ENCODE results near the gene SSBP3.

Gene SSBP3

DNA sequence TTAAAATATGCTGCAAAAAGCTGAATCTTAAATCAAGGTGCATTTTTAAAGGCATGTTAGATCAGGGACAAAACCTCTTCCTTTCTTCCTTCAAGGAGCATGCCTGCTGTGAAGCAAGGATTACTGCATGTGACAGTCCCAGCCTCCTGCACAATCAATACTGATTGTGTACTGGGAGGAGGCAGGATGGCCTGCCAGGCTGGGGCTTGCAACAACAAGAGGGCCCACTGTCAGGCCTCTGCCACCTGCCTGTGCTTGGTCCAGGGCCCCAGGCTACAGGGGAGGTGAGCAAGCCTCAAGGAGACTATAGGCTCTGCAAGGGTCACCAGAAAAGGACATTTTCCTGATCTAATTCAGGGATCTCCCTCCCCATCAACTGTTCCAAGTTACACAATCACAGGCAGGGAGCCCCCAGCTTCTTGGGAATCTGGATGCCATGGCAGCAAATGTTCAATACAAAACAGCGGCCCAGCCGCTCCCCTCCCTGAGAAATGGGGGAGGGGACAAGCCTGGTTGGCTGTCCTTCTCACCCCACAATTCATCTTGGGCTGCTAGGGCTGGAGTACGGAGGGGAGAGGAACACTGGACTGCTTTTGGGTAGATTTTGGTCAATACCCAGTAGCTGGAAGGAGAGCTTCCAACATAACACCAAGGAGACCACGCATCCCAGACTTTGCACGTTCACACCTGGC lies 76.7 kb downstream of the SSBP3 start:
- DNase-seq (ENCODE audit: low spot score), result no peak

DNA sequence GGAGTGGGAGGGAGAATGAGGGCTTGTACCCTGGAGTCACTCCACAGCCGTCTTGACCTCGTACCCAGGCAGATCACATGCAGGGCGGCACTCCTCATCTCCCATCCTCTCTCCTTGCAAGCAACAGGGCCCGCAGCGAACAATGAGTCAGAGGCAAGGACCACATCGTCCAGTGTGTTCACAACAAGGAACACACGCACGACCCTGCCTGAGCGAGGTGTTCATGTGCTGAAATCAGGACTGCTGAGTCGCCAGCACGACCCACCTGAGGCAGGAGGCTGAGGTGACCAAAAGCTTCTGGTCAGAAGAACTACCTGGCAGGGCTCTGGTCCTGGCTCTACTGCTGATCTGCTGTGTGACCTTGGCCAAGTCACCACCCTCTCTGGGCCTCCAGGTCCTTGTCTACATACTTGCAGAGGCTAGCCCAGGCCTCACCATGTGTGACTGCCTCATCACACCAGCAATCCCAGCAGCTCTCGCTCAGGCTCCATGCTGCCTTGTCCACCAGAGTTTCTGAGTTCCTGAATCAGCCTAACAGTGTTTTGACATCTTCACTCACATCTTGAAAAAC lies 78.0 kb downstream of the SSBP3 start:
- DNase-seq (ENCODE audit: low spot score), result no peak

DNA sequence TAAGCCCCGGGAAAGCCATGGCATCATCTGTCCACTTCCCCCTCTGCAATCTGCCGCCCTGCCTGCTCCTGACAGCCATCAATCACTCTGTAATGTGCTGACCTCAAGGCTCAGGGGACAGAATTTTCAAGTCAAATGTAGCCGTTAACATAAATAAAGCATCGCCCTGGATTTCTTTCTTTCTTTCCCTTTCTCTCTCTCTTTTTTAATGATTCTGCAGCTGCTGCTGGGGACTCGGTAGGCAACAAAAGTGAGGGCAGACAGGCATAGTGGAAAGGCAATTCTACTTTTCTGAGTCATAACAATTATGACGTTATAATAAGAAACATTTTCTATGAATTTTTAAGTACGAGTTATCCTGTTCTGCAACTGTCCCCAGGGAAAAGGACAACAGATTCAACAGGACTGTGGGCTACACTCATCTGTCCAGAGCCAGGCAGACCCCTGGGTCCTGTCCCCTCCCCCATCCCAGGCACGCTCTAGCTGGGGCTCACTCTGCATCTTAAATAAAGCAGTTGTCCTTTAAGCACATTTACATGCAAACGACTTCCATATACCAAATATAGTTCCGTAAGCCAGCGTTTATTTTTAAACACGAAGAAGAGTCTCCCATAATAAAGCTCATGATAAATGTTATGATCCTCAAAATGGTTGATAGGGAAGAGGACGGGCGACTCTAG lies 78.7 kb downstream of the SSBP3 start:
- peak; percentile 58 for DNase-seq (ENCODE audit: low spot score)

DNA sequence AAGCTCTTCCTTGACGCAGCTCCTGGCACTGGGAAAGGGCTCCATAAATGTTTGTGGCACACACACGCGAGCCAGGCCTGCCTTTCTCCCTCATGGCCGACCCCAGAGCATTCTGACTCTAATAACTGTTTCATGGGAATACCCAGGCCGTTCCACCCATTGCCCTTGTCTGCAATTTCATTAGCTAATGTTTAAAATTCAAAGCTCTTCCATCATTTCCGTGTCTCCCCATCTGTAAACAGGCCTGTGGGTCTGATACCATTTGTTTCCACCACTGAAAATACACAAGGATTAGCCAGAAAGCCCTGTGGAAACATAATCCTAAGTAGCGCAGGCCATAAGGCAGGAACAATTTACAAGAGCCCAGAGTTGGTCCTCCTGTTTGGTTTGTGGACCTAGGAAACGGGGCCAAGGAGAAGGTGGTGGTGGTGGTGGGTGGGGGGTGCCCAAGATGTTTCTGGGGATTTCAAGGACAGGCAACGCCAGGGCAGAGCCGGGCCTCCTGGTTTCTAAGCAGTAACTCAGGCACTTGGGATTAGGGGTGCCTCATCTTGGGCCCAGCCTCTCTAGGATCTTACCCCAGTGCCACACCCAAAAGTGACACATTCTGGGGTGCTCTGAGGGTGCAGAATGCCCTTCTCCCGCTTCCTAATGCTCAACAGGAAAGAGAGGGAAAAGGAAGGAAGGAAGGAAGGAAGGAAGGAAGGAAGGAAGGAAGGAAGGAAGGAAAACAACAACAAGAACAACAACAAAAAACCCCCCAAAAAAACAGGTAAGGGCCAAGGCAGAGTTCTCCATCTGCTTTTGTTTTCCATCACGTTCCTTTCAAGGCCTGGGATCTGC lies 79.4 kb downstream of the SSBP3 start:
- DNase-seq (ENCODE audit: low spot score), result no peak

GRCh38 chr1:54325703-54326461 lies 80.3 kb downstream of the SSBP3 start:
- DNase-seq (ENCODE audit: low spot score), result no peak

DNA sequence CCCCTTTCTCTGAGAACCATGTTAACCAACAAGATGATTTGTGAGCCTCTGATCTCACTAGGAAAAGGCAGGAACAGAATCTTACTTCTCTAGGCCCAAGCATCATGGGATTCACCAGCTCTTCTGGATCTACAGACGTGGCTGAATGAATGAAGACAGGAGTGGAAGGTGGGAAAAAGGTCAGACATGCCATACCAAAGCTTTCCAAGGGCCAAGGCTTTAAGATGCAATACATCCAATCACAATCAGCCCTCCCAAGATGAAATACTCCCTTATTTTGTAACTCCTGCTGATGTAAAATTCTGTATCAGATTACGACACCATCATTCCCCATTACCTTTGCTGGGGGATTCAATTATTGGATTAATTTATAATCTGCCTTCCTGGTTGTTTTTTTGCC lies 80.9 kb downstream of the SSBP3 start:
- DNase-seq (ENCODE audit: low spot score), result no peak

DNA sequence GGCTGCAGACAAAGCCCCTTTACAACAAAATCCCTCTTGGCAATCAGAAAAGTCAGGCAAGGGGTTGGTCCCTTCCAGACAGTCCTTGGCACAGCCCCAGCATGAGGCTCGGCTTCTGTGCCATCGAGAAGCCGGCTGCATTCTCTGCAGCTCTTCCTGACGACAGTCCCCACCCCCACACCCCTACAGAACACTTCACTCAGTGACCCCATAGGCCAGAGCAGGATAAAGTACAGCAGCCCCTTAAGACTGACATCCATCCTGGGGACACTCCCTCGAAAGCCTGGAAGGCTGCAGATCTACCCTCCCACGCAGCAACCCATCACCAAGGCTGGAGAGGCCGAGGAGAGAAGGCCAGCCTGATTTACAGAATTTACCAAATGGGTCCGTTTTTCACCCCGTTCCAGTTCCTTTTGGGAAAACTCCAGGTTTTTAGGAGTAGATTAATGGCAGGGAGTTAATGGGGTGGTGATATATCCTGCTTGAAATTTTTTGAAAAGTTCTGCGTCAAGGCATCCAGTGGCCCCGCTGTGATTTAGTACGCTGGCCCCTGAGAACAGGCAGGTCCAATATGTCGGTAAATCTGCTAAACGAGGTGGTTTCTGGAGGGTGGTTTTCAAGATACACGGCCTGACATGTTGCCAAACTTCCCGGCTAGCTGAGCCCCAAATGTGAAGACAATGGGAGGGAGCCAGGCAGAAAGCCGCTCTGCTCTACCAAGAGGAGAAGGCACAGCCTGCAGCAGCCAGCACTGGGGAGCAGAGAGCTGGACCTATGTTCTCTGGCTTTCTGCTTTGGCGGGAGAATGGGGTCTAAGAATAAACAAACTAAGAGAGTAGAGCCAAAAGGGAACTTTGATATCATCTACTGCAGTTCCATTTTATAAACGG lies 81.7 kb downstream of the SSBP3 start:
- no peak for DNase-seq (ENCODE audit: low spot score)

GRCh38 chr1:54323921-54324250 lies 82.3 kb downstream of the SSBP3 start:
- DNase-seq (ENCODE audit: low spot score), result no peak

- DNase-seq (ENCODE audit: low spot score), result no peak
Observed at GRCh38 chr1:54323324-54323739, 82.9 kb downstream of the SSBP3 start.

- no peak for DNase-seq (ENCODE audit: low spot score)
Observed at GRCh38 chr1:54318246-54318814, 87.9 kb downstream of the SSBP3 start.

DNA sequence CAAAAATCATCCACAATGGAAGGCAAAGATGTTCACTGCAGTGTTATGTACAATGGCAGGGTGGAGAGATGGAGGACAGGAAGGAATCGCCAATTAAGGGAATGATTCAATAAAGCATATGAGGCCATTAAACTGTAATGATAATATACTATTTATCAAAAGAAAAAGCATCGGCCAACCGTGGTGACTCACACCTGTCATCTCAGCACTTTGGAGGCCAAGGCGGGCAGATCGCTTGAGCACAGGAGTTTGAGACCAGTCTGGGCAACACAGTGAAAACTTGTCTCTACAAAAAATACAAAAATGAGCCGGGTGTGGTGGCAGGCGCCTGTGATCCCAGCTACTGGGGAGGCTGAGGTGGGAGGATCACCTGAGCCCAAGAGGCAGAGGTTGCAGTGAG lies 89.1 kb downstream of the SSBP3 start:
- no peak for DNase-seq (ENCODE audit: low spot score)

DNA sequence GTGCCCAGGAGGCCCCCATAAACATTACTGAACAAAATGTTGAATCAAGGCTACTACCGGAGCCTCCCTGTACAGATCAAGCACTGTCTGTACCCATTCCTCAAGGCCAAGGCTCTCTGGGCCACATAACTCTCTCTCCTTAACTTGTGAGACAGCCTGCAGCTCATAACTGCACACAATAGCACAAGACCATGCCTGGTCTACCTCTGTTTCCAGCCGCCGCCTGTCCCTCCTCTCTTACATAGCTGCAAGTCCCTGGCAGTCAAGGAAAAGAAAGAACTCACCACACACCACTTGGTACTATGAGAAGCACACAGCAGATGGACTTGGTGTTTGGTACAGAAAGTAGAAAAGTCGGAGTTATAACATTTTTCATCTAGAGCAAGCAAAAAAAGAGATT lies 91.1 kb downstream of the SSBP3 start:
- no peak for DNase-seq (ENCODE audit: low spot score)

GRCh38 chr1:54314696-54315095 lies 91.5 kb downstream of the SSBP3 start:
- DNase-seq (ENCODE audit: low spot score), result no peak

- peak; percentile 81 for DNase-seq (ENCODE audit: low spot score)
Observed at GRCh38 chr1:54312796-54313316, 93.3 kb downstream of the SSBP3 start.

GRCh38 chr1:54311506-54311905 lies 94.7 kb downstream of the SSBP3 start:
- DNase-seq (ENCODE audit: low spot score), result no peak

- peak; percentile 30 for DNase-seq (ENCODE audit: low spot score)
Observed at GRCh38 chr1:54310439-54311328, 95.5 kb downstream of the SSBP3 start.

DNA sequence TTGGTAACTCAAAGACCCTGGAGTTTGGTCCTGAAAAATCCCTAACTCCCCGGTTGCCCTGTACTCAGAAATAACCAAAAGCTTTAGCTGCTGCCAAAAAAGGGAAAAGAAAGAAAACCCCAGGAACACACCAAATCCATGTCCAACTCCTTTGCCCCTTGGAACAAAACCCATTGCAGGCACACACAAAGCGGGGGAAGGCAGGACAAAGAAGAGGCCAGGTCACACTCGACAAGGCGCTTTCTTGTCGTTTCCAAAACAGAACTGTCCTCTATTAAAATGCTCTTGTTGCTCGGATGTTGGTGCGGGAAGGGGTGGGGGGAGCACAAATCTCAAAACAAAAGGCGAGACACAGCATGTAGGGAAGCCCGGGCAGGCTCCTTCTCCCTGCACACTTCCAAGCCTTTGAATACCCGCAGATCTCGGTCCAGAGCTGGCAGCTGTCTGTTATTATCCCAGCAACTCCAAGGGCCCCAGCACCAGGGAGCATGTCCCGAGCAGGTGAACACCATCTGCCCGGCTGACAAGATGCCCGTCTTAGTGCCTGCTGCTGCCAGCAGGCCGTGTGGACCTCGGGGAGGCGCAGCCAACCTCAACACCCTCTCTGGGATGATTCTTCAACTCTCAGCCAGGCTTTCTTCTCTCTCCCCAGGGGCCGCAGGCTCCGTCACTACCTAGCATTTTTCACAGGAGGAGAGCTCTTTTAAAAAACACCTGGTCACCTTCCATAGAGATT lies 96.4 kb downstream of the SSBP3 start:
- DNase-seq (ENCODE audit: low spot score), result no peak

- no peak for DNase-seq (ENCODE audit: low spot score)
Observed at GRCh38 chr1:54307305-54307704, 98.9 kb downstream of the SSBP3 start.

Measured in AG08395 (cell line).